ENCODE data around the gene KCNQ1.

KCNQ1 gene

GRCh38 chr11:2781408-2782274, 336.8 kb downstream of the KCNQ1 start:
- TF ChIP-seq OSR1 (CRISPR knock-in tag; IDR thresholded peaks at IDR 0.05) = no peak
- TF ChIP-seq ZNF565 (CRISPR knock-in tag; conservative IDR thresholded peaks at IDR 0.05; ENCODE audit: low read depth) = no peak
- TF ChIP-seq ZFP30 (CRISPR knock-in tag; IDR thresholded peaks at IDR 0.05) = no peak
- TF ChIP-seq CSRNP3 (CRISPR knock-in tag; IDR thresholded peaks at IDR 0.05) = no peak
- TF ChIP-seq TSHZ2 (CRISPR knock-in tag; IDR thresholded peaks at IDR 0.05) = no peak
- TF ChIP-seq ZNF8 (CRISPR knock-in tag; IDR thresholded peaks at IDR 0.05) = no peak
- no peak for TF ChIP-seq POU6F1 (CRISPR knock-in tag; IDR thresholded peaks at IDR 0.05; ENCODE audit: borderline replicate concordance, low read depth)
- TF ChIP-seq ARNTL (CRISPR knock-in tag; IDR thresholded peaks at IDR 0.05; ENCODE audit: borderline replicate concordance, low read depth) = no peak
- TF ChIP-seq ZNF70 (CRISPR knock-in tag; IDR thresholded peaks at IDR 0.05) = no peak
- TF ChIP-seq ZC3H10 (CRISPR knock-in tag; IDR thresholded peaks at IDR 0.05) = no peak
- TF ChIP-seq TCF4 (CRISPR knock-in tag; IDR thresholded peaks at IDR 0.05; ENCODE audit: borderline replicate concordance) = no peak
- no peak for TF ChIP-seq RARB (CRISPR knock-in tag; IDR thresholded peaks at IDR 0.05)
- TF ChIP-seq BACH2 (CRISPR knock-in tag; IDR thresholded peaks at IDR 0.05; ENCODE audit: borderline replicate concordance) = no peak
- no peak for TF ChIP-seq SNAI2 (CRISPR knock-in tag; IDR thresholded peaks at IDR 0.05)
- no peak for ATAC-seq

GRCh38 chr11:2782769-2783168, 338.0 kb downstream of the KCNQ1 start:
- no peak for ATAC-seq
- TF ChIP-seq ARNTL (CRISPR knock-in tag; IDR thresholded peaks at IDR 0.05; ENCODE audit: borderline replicate concordance, low read depth) (no peak), POU6F1 (CRISPR knock-in tag; IDR thresholded peaks at IDR 0.05; ENCODE audit: borderline replicate concordance, low read depth) (no peak), ZFP3 (CRISPR knock-in tag; IDR thresholded peaks at IDR 0.05) (no peak), TCF4 (CRISPR knock-in tag; IDR thresholded peaks at IDR 0.05; ENCODE audit: borderline replicate concordance) (no peak), ZFP30 (CRISPR knock-in tag; IDR thresholded peaks at IDR 0.05) (no peak), ZNF70 (CRISPR knock-in tag; IDR thresholded peaks at IDR 0.05) (no peak), ESRRG (CRISPR knock-in tag; IDR thresholded peaks at IDR 0.05) (no peak), ZNF565 (CRISPR knock-in tag; conservative IDR thresholded peaks at IDR 0.05; ENCODE audit: low read depth) (no peak), OSR1 (CRISPR knock-in tag; IDR thresholded peaks at IDR 0.05) (no peak), GLIS3 (CRISPR knock-in tag; IDR thresholded peaks at IDR 0.05) (no peak), SNAI2 (CRISPR knock-in tag; IDR thresholded peaks at IDR 0.05) (no peak), PATZ1 (CRISPR knock-in tag; IDR thresholded peaks at IDR 0.05; ENCODE audit: borderline replicate concordance) (no peak), PPARA (CRISPR knock-in tag; IDR thresholded peaks at IDR 0.05; ENCODE audit: borderline replicate concordance) (no peak), CSRNP3 (CRISPR knock-in tag; IDR thresholded peaks at IDR 0.05) (no peak), CSDC2 (CRISPR knock-in tag; IDR thresholded peaks at IDR 0.05) (no peak)

All from SK-N-SH treated with all-trans-retinoic acid at 6 μM for 48 hours (cell line).